ENCODE data around the gene FKBP1B. TPM values are rescaled to one million over a fixed set of nuclear protein-coding genes. Genes with fewer than 3 reads are reported as not detected.

FKBP1B gene
- total RNA-seq, 1 experiment from 2014 or later: 59.7 TPM

DNA sequence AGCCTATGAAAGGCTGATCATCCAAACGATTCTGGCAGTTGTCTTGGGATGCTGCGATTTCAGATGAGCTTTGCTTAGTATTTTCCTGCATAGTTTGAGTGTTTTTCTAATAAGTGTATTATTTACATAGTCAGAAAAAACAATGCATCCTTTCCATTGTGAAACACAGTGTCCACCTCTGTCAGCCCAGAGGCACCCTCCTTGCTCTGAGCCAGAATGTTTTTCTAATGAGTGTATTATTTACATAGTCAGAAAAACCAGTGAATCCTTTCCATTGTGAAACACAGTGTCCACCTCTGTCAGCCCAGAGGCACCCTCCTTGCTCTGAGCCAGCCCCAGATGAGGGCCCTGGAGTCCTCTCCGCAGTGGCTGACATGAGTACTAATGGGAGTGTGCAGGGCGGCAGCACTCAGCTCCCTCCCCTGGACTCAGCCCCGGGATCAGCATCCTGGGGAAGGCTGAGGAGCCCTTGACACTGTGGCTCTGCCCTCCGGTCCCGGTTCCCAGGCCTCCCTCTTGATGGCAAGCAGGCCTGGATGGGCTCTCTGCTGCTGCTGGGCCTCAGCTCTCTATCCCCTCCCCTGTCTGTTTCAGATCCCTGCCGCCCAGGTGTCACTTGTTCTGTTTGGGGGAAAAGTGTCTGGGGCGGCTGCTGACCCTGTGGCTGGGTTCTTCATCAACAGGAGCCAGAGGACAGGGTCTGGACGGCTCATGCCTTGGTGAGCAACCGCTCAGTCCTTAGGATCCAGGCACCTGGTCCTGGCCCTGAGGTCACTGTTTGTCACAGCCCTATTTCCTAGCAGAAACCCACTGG is 33.8 kb upstream of the FKBP1B start:
- no peaks in the 10 kb centered on the region for H3K9me3 ChIP-seq (ENCODE audit: control insufficient read depth, low read depth, low read length)
- no peak overlapping the region for H4K8ac ChIP-seq (replicated peaks; ENCODE audit: insufficient read length, low read depth, low read length)
- no peak for DNase-seq
- no peak overlapping the region for H2BK120ac ChIP-seq (ENCODE audit: low read depth, low read length, poor library complexity, severe bottlenecking)
- no peak overlapping the region for H3K4me3 Mint-ChIP-seq
- H4K5ac ChIP-seq (ENCODE audit: insufficient read length, low read depth, low read length): no peak overlapping the region
- no peak overlapping the region for H3K56ac ChIP-seq (ENCODE audit: insufficient read length, low read depth, low read length)
- H3K9me3 Mint-ChIP-seq: no peaks in the 10 kb centered on the region
- no peak overlapping the region for H2BK15ac ChIP-seq (ENCODE audit: low read depth, low read length)
- H3K27me3 ChIP-seq (ENCODE audit: insufficient read depth, low read length): no peaks in the 10 kb centered on the region
- H3K4me1 ChIP-seq (ENCODE audit: insufficient read depth, low read length): no peaks in the 10 kb centered on the region; the same call in 1 of the 2 replicates
- H3T11ph ChIP-seq (ENCODE audit: low read length): no peak overlapping the region
- no peak overlapping the region for H2AK5ac ChIP-seq (ENCODE audit: insufficient read length, low read length)
- H3K18ac ChIP-seq (ENCODE audit: insufficient read length, low read depth, low read length): no peak overlapping the region
- no peaks in the 10 kb centered on the region for H3K79me1 ChIP-seq (ENCODE audit: insufficient read depth, low read depth, low read length, poor library complexity, severe bottlenecking)
- H3K4me2 ChIP-seq (ENCODE audit: insufficient read depth, insufficient read length, low read length): no peak overlapping the region
- no CpG with 5 or more reads among the region's 11 CpGs for WGBS (ENCODE audit: extremely low coverage, insufficient read length, low lambda C conversion rate)
- TF ChIP-seq, protein P1, sequence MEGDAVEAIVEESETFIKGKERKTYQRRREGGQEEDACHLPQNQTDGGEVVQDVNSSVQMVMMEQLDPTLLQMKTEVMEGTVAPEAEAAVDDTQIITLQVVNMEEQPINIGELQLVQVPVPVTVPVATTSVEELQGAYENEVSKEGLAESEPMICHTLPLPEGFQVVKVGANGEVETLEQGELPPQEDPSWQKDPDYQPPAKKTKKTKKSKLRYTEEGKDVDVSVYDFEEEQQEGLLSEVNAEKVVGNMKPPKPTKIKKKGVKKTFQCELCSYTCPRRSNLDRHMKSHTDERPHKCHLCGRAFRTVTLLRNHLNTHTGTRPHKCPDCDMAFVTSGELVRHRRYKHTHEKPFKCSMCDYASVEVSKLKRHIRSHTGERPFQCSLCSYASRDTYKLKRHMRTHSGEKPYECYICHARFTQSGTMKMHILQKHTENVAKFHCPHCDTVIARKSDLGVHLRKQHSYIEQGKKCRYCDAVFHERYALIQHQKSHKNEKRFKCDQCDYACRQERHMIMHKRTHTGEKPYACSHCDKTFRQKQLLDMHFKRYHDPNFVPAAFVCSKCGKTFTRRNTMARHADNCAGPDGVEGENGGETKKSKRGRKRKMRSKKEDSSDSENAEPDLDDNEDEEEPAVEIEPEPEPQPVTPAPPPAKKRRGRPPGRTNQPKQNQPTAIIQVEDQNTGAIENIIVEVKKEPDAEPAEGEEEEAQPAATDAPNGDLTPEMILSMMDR (conservative IDR thresholded peaks at IDR 0.05): no peak
- H2BK20ac ChIP-seq (ENCODE audit: low read depth, low read length, poor library complexity, severe bottlenecking): no peak overlapping the region
- no peak overlapping the region for H3K14ac ChIP-seq (ENCODE audit: insufficient read depth, low read length)
- H2AFZ ChIP-seq (ENCODE audit: low read length): no peak overlapping the region
- no peak overlapping the region for H3K27ac ChIP-seq (ENCODE audit: insufficient read length, low read depth, low read length)
- no peak overlapping the region for H4K91ac ChIP-seq (ENCODE audit: insufficient read length, low read depth, low read length)
- H2BK5ac ChIP-seq (ENCODE audit: insufficient read length, low read length): no peak overlapping the region
- no peaks in the 10 kb centered on the region for H3K79me2 ChIP-seq (ENCODE audit: insufficient read depth, low read length)
- no peak overlapping the region for H3K23ac ChIP-seq (ENCODE audit: insufficient read length, low read depth, low read length)
- no peak overlapping the region for H2BK12ac ChIP-seq (ENCODE audit: insufficient read length, low read depth, low read length)
- no peak overlapping the region; the same call in 1 of the 2 replicates for H3K4ac ChIP-seq (ENCODE audit: low read depth, low read length)
- H4K20me1 ChIP-seq (ENCODE audit: control insufficient read depth, insufficient read depth, insufficient read length): no peaks in the 10 kb centered on the region
- H3K23me2 ChIP-seq (ENCODE audit: insufficient read length, low read depth, low read length, poor library complexity, severe bottlenecking): peaks cover 2% of the 10 kb centered on the region
- no peak overlapping the region for H3K9ac ChIP-seq (ENCODE audit: extremely low read depth, insufficient read length, low read length)
- no peaks in the 10 kb centered on the region; a peak in 1 of 7 replicates for H3K36me3 Mint-ChIP-seq (ENCODE audit: insufficient read depth in 1 of 3, low read depth in 3 of 3)
- peaks cover 4% of the 10 kb centered on the region for H3K27me3 Mint-ChIP-seq (ENCODE audit: low read depth)
- H3K4me1 Mint-ChIP-seq: peaks cover 20 to 21% of the 10 kb centered on the region in 2 experiments
- peak overlapping the region in 2 of 3 experiments; percentile 39 to 87; a peak in 4 of 7 replicates for H3K27ac Mint-ChIP-seq
